PC-3 (cell line): ENCODE measurements around the gene DNM1.

Experiments used
- CTCF ChIP-seq: fragments of 300-600 bp; sonication (generic); conservative IDR thresholded peaks from 2 replicates; pipeline ENCODE4 v1.5.1; 2017; ENCODE audit warnings: antibody characterized with exemption, low read depth, mild to moderate bottlenecking, low read length
- EZH2 ChIP-seq: fragments of 300-600 bp; sonication (generic); IDR thresholded peaks from one replicate; pipeline ENCODE4 v1.6.1; 2017; ENCODE audit warnings: antibody characterized with exemption, mild to moderate bottlenecking, low read length; ENCODE audit not compliant: unreplicated experiment

- no peak for TF ChIP-seq CTCF
- TF ChIP-seq EZH2 = no peak
Observed at GRCh38 chr9:128294142-128294541, 91.0 kb downstream of the DNM1 start.
